ENCODE results near the gene CCL22.

DNA sequence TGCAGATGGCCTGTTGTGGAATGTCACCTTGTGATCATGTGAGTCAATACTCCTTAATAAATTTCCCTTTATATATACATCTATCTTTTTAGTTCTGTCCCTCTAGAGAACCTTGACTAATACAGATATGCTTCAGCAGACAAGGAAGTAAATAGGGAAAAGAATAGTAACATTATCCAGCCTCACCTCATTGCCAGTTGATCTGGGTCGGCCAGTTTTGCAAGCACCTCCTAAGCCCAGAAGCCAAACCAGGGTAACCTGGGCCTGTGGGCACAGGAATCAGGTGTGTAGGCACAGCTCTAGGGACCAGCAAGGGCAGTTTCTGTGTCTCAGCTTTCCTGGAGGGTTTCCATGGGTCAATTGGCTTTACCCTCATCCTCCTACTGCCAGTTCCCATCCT, 34.1 kb downstream of the CCL22 start:
- TF ChIP-seq CTCF (conservative IDR thresholded peaks at IDR 0.05; ENCODE audit: low read length) (no peak), EZH2phosphoT487 (IDR thresholded peaks at IDR 0.05; ENCODE audit: borderline replicate concordance) (no peak)
